WTC11 (cell line): ENCODE measurements around the gene AMOTL1. TPM values are rescaled to one million over a fixed set of nuclear protein-coding genes. Genes with fewer than 3 reads are reported as not detected.

Experiments
- ATAC-seq: fragments of 200-7000 bp; cut with Tn5 transposase; 2 replicates; pipeline ENCODE4 v1.10.0; 2021; ENCODE audit warnings: mild to moderate bottlenecking, moderate library complexity
- CTCF ChIA-PET: fragments of 300-600 bp; sonication (Branson Sonifier 250); formaldehyde crosslinking; loops from one replicate; lab custom pipeline; 2021; ENCODE audit warnings: antibody characterized with exemption; lab: Charles Lee
- POLR2A ChIA-PET: fragments of 350-600 bp; sonication (Branson Sonifier 250); formaldehyde crosslinking; loops from one replicate; lab custom pipeline; 2021; ENCODE audit warnings: antibody characterized with exemption; lab: Charles Lee
- DNase-seq: peaks from one replicate; pipeline ENCODE4 v3.0.0; 2021; ENCODE audit warnings: low spot score
- H3K27ac Mint-ChIP-seq: 2 replicates; pipeline ENCODE4 v1.8.0; 2021; ENCODE audit warnings: mixed read lengths
- H3K27me3 Mint-ChIP-seq: 2 replicates; pipeline ENCODE4 v1.8.0; 2021; ENCODE audit warnings: low read depth, mild to moderate bottlenecking, moderate library complexity, mixed read lengths
- H3K36me3 Mint-ChIP-seq: 2 replicates; pipeline ENCODE4 v1.8.0; 2021; ENCODE audit warnings: mixed read lengths
- H3K4me1 Mint-ChIP-seq: 2 replicates; pipeline ENCODE4 v1.8.0; 2022; ENCODE audit warnings: mixed read lengths
- H3K4me3 Mint-ChIP-seq: 2 replicates; pipeline ENCODE4 v1.8.0; 2021; ENCODE audit warnings: mild to moderate bottlenecking, moderate library complexity, mixed read lengths
- H3K9me3 Mint-ChIP-seq: 2 replicates; pipeline ENCODE4 v1.8.0; 2021; ENCODE audit warnings: mixed read lengths
- ELF4 ChIP-seq: sonication (generic); formaldehyde crosslinking; IDR thresholded peaks from 2 replicates; pipeline ENCODE4 v1.8.1; 2022; ENCODE audit warnings: low read depth, mild to moderate bottlenecking, moderate library complexity, missing genetic modification reagents
- ESRRA ChIP-seq: sonication (generic); formaldehyde crosslinking; IDR thresholded peaks from 2 replicates; pipeline ENCODE4 v1.8.1; 2022; ENCODE audit warnings: mild to moderate bottlenecking, missing genetic modification reagents, borderline replicate concordance
- FOXP1 ChIP-seq: sonication (generic); formaldehyde crosslinking; IDR thresholded peaks from 2 replicates; pipeline ENCODE4 v1.8.0; 2022; ENCODE audit warnings: missing genetic modification reagents, mild to moderate bottlenecking, moderate library complexity, borderline replicate concordance
- GRHL2 ChIP-seq: fragments of 250-450 bp; sonication (Bioruptor Pico); IDR thresholded peaks from 2 replicates; pipeline ENCODE4 v1.8.0; 2022; ENCODE audit warnings: mild to moderate bottlenecking, moderate library complexity; ENCODE audit not compliant: insufficient replicate concordance, severe bottlenecking
- MXD4 ChIP-seq: fragments of 250-450 bp; sonication (Bioruptor Pico); IDR thresholded peaks from 2 replicates; pipeline ENCODE4 v1.8.0; 2021; ENCODE audit warnings: mild to moderate bottlenecking, moderate library complexity, borderline replicate concordance
- MYBL2 ChIP-seq: sonication (generic); formaldehyde crosslinking; IDR thresholded peaks from 2 replicates; pipeline ENCODE4 v1.8.1; 2023; ENCODE audit warnings: mild to moderate bottlenecking, moderate library complexity, missing genetic modification reagents
- NFYB ChIP-seq: sonication (generic); formaldehyde crosslinking; conservative IDR thresholded peaks from 2 replicates; pipeline ENCODE4 v1.8.0; 2022; ENCODE audit warnings: low read depth, missing genetic modification reagents
- RORB ChIP-seq: fragments of 250-450 bp; sonication (Bioruptor Pico); IDR thresholded peaks from 2 replicates; pipeline ENCODE4 v1.9.0; 2021; ENCODE audit warnings: mild to moderate bottlenecking
- SMAD3 ChIP-seq: sonication (generic); formaldehyde crosslinking; IDR thresholded peaks from 2 replicates; pipeline ENCODE4 v1.8.0; 2022; ENCODE audit warnings: missing genetic modification reagents, mild to moderate bottlenecking, borderline replicate concordance
- ZBTB21 ChIP-seq: sonication (generic); formaldehyde crosslinking; IDR thresholded peaks from 2 replicates; pipeline ENCODE4 v1.8.1; 2023; ENCODE audit warnings: mild to moderate bottlenecking, missing genetic modification reagents, borderline replicate concordance
- ZNF232 ChIP-seq: sonication (generic); formaldehyde crosslinking; IDR thresholded peaks from 2 replicates; pipeline ENCODE4 v1.8.0; 2022; ENCODE audit warnings: mild to moderate bottlenecking, missing genetic modification reagents
- total RNA-seq: library from RNA; stranded (reverse); gene quantifications from 3 replicates; pipeline ENCODE4 v1.2.3, GENCODE V29; 2021
- TF ChIP-seq, protein P1 (sequence below): sonication (generic); formaldehyde crosslinking; IDR thresholded peaks from 2 replicates; pipeline ENCODE4 v1.8.1; 2023; ENCODE audit warnings: mild to moderate bottlenecking, missing genetic modification reagents, moderate library complexity
- TF ChIP-seq, protein P2 (sequence below): sonication (generic); formaldehyde crosslinking; IDR thresholded peaks from 2 replicates; pipeline ENCODE4 v1.8.1; 2022; ENCODE audit warnings: low read depth, missing genetic modification reagents, borderline replicate concordance
- TF ChIP-seq, protein P3 (sequence below): sonication (generic); formaldehyde crosslinking; IDR thresholded peaks from 2 replicates; pipeline ENCODE4 v1.8.0; 2023; ENCODE audit warnings: missing genetic modification reagents, mild to moderate bottlenecking, borderline replicate concordance
- TF ChIP-seq, protein P4 (sequence below): sonication (generic); formaldehyde crosslinking; conservative IDR thresholded peaks from 2 replicates; pipeline ENCODE4 v1.8.1; 2022; ENCODE audit warnings: mild to moderate bottlenecking, missing genetic modification reagents
- TF ChIP-seq, protein P5 (sequence below): fragments of 250-450 bp; sonication (Bioruptor Pico); IDR thresholded peaks from 2 replicates; pipeline ENCODE4 v1.9.0; 2021; ENCODE audit warnings: mild to moderate bottlenecking, borderline replicate concordance
- TF ChIP-seq, protein P6 (sequence below): sonication (generic); formaldehyde crosslinking; IDR thresholded peaks from 2 replicates; pipeline ENCODE4 v1.8.0; 2023; ENCODE audit warnings: missing genetic modification reagents
- TF ChIP-seq, protein P7 (sequence below): fragments of 200-600 bp; IDR thresholded peaks from 2 replicates; pipeline ENCODE4 v1.8.0; 2022; ENCODE audit warnings: antibody characterized with exemption
- TF ChIP-seq, protein P8 (sequence below): fragments of 250-450 bp; sonication (Bioruptor Pico); IDR thresholded peaks from 2 replicates; pipeline ENCODE4 v1.9.0; 2021; ENCODE audit warnings: moderate library complexity, mild to moderate bottlenecking, inconsistent platforms, borderline replicate concordance
- TF ChIP-seq, protein P9 (sequence below): sonication (generic); formaldehyde crosslinking; IDR thresholded peaks from 2 replicates; pipeline ENCODE4 v1.8.1; 2022; ENCODE audit warnings: mild to moderate bottlenecking, moderate library complexity, missing genetic modification reagents

The AMOTL1 gene
- total RNA-seq, 1 experiment from 2014 or later: 39.8 TPM

DNA sequence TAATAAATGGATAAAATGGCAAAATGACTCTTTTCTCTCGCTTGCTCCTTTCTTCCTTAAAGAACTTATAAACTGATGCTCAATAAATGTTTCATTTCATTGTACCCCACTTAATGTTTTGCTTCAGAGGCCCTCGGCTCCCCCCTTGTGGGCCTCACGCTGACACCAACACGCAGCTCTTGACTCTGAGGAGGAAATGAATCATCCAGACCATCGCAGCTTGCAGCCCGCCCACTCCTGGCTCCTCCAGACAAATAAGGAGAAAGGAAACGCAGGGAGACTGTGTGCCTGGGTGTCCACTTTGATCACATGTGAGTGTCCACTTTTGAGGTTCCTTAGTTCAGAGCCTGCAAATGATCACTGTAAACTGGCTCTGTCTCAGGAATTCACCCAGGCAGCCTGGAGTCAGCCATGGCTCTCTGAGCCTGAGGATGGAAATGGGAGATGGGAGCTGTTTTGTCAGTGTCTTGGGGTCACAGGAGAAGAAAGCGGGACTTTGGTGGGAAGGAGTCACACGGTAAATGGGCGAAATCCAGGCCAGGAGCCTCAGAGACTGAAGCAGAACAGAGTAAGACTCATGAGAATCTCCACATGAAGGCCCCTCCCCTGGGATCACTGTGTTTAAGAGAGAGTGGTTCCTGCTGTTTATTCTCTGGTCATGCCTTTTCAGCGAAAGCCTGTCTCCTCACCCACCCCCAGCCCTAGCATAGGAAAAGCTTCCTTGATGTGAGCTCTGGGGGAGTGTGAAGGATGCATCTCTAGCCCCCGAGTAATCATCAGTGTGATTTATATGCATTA lies 108.7 kb downstream of the AMOTL1 start:
- no peaks in the 10 kb centered on the region for H3K27me3 Mint-ChIP-seq
- H3K4me3 Mint-ChIP-seq: no peak overlapping the region
- peaks cover 29% of the 10 kb centered on the region for H3K36me3 Mint-ChIP-seq
- H3K27ac Mint-ChIP-seq: no peak overlapping the region; the same call in 1 of the 2 replicates
- POLR2A ChIA-PET: no interaction called here
- TF ChIP-seq, protein P1, sequence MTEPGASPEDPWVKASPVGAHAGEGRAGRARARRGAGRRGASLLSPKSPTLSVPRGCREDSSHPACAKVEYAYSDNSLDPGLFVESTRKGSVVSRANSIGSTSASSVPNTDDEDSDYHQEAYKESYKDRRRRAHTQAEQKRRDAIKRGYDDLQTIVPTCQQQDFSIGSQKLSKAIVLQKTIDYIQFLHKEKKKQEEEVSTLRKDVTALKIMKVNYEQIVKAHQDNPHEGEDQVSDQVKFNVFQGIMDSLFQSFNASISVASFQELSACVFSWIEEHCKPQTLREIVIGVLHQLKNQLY (CRISPR knock-in tag): no peak
- TF ChIP-seq MXD4 (CRISPR knock-in tag): no peak
- no peak for TF ChIP-seq MYBL2
- TF ChIP-seq ESRRA (CRISPR knock-in tag): no peak
- no peak for TF ChIP-seq FOXP1 (CRISPR knock-in tag)
- no peak for TF ChIP-seq GRHL2 (CRISPR knock-in tag)
- TF ChIP-seq, protein P2, sequence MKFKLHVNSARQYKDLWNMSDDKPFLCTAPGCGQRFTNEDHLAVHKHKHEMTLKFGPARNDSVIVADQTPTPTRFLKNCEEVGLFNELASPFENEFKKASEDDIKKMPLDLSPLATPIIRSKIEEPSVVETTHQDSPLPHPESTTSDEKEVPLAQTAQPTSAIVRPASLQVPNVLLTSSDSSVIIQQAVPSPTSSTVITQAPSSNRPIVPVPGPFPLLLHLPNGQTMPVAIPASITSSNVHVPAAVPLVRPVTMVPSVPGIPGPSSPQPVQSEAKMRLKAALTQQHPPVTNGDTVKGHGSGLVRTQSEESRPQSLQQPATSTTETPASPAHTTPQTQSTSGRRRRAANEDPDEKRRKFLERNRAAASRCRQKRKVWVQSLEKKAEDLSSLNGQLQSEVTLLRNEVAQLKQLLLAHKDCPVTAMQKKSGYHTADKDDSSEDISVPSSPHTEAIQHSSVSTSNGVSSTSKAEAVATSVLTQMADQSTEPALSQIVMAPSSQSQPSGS: no peak
- TF ChIP-seq, protein P3, sequence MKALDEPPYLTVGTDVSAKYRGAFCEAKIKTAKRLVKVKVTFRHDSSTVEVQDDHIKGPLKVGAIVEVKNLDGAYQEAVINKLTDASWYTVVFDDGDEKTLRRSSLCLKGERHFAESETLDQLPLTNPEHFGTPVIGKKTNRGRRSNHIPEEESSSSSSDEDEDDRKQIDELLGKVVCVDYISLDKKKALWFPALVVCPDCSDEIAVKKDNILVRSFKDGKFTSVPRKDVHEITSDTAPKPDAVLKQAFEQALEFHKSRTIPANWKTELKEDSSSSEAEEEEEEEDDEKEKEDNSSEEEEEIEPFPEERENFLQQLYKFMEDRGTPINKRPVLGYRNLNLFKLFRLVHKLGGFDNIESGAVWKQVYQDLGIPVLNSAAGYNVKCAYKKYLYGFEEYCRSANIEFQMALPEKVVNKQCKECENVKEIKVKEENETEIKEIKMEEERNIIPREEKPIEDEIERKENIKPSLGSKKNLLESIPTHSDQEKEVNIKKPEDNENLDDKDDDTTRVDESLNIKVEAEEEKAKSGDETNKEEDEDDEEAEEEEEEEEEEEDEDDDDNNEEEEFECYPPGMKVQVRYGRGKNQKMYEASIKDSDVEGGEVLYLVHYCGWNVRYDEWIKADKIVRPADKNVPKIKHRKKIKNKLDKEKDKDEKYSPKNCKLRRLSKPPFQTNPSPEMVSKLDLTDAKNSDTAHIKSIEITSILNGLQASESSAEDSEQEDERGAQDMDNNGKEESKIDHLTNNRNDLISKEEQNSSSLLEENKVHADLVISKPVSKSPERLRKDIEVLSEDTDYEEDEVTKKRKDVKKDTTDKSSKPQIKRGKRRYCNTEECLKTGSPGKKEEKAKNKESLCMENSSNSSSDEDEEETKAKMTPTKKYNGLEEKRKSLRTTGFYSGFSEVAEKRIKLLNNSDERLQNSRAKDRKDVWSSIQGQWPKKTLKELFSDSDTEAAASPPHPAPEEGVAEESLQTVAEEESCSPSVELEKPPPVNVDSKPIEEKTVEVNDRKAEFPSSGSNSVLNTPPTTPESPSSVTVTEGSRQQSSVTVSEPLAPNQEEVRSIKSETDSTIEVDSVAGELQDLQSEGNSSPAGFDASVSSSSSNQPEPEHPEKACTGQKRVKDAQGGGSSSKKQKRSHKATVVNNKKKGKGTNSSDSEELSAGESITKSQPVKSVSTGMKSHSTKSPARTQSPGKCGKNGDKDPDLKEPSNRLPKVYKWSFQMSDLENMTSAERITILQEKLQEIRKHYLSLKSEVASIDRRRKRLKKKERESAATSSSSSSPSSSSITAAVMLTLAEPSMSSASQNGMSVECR: no peak
- TF ChIP-seq SMAD3 (CRISPR knock-in tag): no peak
- TF ChIP-seq, protein P4, sequence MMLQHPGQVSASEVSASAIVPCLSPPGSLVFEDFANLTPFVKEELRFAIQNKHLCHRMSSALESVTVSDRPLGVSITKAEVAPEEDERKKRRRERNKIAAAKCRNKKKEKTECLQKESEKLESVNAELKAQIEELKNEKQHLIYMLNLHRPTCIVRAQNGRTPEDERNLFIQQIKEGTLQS (CRISPR knock-in tag): no peak
- no peak for TF ChIP-seq ZNF232 (CRISPR knock-in tag)
- TF ChIP-seq, protein P5, sequence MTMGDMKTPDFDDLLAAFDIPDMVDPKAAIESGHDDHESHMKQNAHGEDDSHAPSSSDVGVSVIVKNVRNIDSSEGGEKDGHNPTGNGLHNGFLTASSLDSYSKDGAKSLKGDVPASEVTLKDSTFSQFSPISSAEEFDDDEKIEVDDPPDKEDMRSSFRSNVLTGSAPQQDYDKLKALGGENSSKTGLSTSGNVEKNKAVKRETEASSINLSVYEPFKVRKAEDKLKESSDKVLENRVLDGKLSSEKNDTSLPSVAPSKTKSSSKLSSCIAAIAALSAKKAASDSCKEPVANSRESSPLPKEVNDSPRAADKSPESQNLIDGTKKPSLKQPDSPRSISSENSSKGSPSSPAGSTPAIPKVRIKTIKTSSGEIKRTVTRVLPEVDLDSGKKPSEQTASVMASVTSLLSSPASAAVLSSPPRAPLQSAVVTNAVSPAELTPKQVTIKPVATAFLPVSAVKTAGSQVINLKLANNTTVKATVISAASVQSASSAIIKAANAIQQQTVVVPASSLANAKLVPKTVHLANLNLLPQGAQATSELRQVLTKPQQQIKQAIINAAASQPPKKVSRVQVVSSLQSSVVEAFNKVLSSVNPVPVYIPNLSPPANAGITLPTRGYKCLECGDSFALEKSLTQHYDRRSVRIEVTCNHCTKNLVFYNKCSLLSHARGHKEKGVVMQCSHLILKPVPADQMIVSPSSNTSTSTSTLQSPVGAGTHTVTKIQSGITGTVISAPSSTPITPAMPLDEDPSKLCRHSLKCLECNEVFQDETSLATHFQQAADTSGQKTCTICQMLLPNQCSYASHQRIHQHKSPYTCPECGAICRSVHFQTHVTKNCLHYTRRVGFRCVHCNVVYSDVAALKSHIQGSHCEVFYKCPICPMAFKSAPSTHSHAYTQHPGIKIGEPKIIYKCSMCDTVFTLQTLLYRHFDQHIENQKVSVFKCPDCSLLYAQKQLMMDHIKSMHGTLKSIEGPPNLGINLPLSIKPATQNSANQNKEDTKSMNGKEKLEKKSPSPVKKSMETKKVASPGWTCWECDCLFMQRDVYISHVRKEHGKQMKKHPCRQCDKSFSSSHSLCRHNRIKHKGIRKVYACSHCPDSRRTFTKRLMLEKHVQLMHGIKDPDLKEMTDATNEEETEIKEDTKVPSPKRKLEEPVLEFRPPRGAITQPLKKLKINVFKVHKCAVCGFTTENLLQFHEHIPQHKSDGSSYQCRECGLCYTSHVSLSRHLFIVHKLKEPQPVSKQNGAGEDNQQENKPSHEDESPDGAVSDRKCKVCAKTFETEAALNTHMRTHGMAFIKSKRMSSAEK: no peak
- TF ChIP-seq, protein P6, sequence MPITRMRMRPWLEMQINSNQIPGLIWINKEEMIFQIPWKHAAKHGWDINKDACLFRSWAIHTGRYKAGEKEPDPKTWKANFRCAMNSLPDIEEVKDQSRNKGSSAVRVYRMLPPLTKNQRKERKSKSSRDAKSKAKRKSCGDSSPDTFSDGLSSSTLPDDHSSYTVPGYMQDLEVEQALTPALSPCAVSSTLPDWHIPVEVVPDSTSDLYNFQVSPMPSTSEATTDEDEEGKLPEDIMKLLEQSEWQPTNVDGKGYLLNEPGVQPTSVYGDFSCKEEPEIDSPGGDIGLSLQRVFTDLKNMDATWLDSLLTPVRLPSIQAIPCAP (CRISPR knock-in tag): no peak
- no peak for TF ChIP-seq ZBTB21 (CRISPR knock-in tag)
- no peak for TF ChIP-seq RORB (CRISPR knock-in tag)
- TF ChIP-seq, protein P7, sequence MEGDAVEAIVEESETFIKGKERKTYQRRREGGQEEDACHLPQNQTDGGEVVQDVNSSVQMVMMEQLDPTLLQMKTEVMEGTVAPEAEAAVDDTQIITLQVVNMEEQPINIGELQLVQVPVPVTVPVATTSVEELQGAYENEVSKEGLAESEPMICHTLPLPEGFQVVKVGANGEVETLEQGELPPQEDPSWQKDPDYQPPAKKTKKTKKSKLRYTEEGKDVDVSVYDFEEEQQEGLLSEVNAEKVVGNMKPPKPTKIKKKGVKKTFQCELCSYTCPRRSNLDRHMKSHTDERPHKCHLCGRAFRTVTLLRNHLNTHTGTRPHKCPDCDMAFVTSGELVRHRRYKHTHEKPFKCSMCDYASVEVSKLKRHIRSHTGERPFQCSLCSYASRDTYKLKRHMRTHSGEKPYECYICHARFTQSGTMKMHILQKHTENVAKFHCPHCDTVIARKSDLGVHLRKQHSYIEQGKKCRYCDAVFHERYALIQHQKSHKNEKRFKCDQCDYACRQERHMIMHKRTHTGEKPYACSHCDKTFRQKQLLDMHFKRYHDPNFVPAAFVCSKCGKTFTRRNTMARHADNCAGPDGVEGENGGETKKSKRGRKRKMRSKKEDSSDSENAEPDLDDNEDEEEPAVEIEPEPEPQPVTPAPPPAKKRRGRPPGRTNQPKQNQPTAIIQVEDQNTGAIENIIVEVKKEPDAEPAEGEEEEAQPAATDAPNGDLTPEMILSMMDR: no peak
- TF ChIP-seq, protein P8, sequence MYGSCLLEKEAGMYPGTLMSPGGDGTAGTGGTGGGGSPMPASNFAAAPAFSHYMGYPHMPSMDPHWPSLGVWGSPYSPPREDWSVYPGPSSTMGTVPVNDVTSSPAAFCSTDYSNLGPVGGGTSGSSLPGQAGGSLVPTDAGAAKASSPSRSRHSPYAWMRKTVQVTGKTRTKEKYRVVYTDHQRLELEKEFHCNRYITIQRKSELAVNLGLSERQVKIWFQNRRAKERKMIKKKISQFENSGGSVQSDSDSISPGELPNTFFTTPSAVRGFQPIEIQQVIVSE (CRISPR knock-in tag): no peak
- TF ChIP-seq, protein P9, sequence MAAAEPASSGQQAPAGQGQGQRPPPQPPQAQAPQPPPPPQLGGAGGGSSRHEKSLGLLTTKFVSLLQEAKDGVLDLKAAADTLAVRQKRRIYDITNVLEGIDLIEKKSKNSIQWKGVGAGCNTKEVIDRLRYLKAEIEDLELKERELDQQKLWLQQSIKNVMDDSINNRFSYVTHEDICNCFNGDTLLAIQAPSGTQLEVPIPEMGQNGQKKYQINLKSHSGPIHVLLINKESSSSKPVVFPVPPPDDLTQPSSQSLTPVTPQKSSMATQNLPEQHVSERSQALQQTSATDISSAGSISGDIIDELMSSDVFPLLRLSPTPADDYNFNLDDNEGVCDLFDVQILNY (CRISPR knock-in tag): no peak
- no peak for TF ChIP-seq ELF4 (CRISPR knock-in tag)
- no peak for TF ChIP-seq NFYB (CRISPR knock-in tag)
- peaks cover 4% of the 10 kb centered on the region; the same call in 1 of the 2 replicates for H3K4me1 Mint-ChIP-seq
- DNase-seq (no peak), ATAC-seq (peak; percentile 24; the same call in 1 of the 2 replicates)
- CTCF ChIA-PET: no interaction called here
- H3K9me3 Mint-ChIP-seq: no peaks in the 10 kb centered on the region
